NCI-H748 treated with DMSO at 0.1 percent for 48 hours (cell line): ENCODE measurements around the gene ACADM.
"Not testable (repeated sequence)": the region's sequence is repeated elsewhere in the genome, so short reads cannot be mapped to it uniquely, and the experiment has no call there.

Source experiments
- DNase-seq: peaks from one replicate; lab custom pipeline; 2025; lab: John Stamatoyannopoulos, UW

Gene ACADM

DNA sequence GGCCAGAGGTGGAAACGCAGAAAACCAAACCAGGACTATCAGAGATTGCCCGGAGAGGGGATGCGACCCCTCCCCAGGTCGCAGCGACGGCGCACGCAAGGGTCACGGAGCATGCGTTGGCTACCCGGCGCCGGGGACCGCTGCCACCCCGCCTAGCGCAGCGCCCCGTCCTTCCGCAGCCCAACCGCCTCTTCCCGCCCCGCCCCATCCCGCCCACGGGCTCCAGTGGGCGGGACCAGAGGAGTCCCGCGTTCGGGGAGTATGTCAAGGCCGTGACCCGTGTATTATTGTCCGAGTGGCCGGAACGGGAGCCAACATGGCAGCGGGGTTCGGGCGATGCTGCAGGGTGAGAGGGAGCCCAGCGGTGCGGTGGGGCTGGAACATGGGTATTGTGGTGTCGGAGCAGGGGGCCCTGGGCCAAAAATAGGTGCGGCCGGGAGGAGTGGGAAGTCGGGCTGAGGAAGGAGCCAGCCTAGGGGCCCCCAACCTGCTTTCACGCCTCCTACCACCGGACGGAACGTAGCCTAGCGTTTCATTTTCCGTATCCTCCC is at the start of gene ACADM:
Gene ACADM (plus strand): TSS at position 238 of the 551 bp plus-strand sequence. CDS start 79 bp downstream, at position 317.
- DNase-seq, result peak; percentile 64

- no peak for DNase-seq
These were observed 47.1 kb upstream of the ACADM start for GRCh38 chr1:75677443-75677842.

DNA sequence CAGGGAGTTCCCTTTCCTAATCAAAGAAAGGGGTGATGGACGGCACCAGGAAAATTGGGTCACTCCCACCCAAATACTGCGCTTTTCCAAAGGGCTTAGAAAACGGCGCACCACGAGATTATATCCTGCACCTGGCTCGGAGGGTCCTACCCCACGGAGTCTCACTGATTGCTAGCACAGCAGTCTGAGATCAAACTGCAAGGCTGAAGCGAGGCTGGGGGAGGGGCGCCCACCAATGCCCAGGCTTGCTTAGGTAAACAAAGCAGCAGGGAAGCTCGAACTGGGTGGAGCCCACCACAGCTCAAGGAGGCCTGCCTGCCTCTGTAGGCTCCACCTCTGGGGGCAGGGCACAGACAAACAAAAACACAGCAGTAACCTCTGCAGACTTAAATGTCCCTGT is 46.5 kb upstream of the ACADM start:
- DNase-seq, result not testable (repeated sequence)

DNA sequence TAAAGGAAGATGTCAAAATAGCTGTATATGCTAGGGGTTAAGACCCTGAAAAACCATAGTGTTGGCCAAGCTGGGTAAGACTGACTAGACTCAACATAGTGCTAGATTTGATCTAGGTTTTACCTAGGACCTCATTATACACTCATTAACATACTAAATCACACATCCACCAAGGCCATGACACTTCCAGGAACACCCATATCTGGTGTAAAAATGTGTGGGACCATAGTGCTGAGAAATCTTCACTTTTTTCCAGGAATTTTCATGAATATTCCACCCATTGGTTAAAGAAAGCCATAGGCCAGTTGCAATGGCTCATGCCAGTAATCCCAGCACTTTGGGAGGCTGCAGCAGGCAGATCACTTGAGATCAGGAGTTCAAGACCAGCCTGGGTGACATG is 34.0 kb upstream of the ACADM start:
- no peak for DNase-seq

GRCh38 chr1:75693551-75693950 is 31.0 kb upstream of the ACADM start:
- DNase-seq, result no peak

- no peak for DNase-seq
These were observed 28.5 kb upstream of the ACADM start for GRCh38 chr1:75696000-75696399.

GRCh38 chr1:75707191-75707590 is 17.3 kb upstream of the ACADM start:
- no peak for DNase-seq

GRCh38 chr1:75708910-75709309 is 15.6 kb upstream of the ACADM start:
- no peak for DNase-seq

GRCh38 chr1:75710832-75711231 is 13.7 kb upstream of the ACADM start:
- DNase-seq, result no peak

- DNase-seq, result no peak
These were observed 12.7 kb upstream of the ACADM start for GRCh38 chr1:75711846-75712245.

DNA sequence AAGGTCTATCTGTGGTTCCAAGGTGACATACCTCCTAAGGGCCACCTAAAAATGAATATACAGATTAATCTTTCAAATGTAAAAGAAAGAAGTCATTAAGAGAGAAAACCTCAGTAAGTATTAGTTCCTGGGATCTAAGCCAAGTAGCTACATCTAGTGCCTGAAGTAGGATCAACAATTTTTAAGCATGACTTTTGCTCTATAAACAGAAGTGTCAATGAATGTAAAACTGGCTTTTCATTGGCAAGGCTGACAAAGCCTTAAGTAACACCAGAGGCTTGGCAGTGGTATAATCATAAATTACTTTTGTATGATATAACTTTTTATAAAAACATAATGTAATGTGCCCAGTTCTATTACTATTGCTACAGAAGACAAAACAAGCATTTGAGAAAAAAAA is 12.2 kb upstream of the ACADM start:
- no peak for DNase-seq

- DNase-seq, result no peak
These were observed 4.7 kb upstream of the ACADM start for GRCh38 chr1:75719810-75720209.

- no peak for DNase-seq
These were observed 4.2 kb upstream of the ACADM start for GRCh38 chr1:75720325-75720724.

DNA sequence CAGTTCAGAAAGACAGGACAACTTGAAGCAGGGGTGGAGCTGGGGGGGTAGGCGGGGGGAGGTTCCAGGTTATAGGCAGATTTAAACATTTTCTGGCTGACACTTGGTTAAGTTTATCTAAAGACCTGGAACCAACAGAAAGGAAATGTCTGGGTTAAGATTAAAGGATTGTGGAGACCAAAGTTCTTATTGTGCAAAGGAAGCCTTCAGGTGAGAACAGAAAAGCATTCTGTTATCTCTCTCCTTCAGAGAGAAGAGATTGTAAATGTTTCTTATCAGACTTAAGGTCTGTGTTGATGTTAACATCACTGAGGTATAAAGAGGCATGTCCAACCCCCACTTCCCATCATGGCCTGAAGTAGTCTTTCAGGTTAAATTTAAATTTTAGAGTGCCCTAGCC is 3.7 kb upstream of the ACADM start:
- DNase-seq, result no peak

- DNase-seq, result not testable (repeated sequence)
These were observed 2.3 kb upstream of the ACADM start for GRCh38 chr1:75722246-75722645.

DNA sequence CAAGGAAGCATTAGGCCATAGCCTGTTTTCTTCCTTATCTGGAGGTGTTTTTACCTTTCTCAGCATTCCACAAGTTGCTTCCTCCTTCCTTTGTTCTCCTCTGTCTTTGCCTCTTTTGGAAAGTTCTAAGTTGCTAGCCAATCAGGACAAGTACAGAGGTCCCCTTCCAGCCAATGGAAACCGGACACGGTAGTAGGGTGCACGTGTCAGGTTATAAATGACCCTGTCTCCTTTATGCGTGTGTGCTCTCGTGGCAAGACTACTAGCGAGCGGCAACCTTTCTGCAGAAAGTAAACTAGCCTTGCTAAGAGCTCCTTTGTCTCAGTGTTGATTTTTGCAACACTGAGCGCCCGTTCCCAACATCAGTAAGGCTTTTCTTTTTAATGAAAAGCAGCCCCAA is 1.5 kb upstream of the ACADM start:
- DNase-seq, result no peak

DNA sequence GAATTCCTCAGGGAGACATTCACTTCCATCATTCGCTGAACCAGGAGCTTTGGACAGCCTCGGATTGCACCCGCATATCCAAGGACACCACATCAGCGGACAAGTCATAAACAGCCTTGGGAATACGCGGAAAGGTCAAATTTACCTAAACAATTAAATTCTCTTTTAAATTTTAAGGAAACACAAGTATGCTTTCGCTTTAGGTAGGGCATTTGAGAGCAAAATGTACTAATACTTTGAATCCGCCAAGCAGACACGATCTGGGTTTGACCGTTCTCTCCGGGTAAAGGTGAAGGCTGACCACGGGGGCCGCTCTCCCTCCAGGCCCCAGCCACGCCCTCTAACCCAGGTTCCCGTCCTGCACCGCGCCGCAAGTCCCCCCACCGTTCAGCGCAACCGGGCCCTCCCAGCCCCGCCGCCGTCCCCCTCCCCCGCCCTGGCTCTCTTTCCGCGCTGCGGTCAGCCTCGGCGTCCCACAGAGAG is 479 bp upstream of the ACADM start:
- DNase-seq, result peak; percentile 71

DNA sequence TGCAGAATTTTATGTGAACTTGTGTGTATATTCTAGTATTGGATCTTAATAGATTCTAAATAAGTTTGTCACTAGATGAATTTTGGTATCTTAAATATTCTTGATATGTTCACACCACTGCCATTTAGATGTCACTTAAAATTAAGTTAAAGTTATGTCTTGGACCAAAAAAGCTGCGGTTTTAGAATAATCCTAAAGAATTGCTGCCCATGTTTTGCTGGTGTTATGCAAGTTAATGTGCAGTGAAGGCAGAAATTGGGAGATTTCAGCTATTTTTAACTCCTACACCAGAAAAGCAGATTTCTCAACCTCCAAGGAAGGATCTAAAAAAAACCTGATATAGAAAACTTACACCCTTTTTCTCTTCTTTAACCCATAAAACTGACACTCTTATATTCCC is 757 bp downstream of the ACADM start:
- no peak for DNase-seq

GRCh38 chr1:75725861-75726361 is 1.4 kb downstream of the ACADM start:
- DNase-seq, result no peak

GRCh38 chr1:75727571-75727970 is 3.1 kb downstream of the ACADM start:
- no peak for DNase-seq

- no peak for DNase-seq
These were observed 5.9 kb downstream of the ACADM start for GRCh38 chr1:75730432-75730831.

DNA sequence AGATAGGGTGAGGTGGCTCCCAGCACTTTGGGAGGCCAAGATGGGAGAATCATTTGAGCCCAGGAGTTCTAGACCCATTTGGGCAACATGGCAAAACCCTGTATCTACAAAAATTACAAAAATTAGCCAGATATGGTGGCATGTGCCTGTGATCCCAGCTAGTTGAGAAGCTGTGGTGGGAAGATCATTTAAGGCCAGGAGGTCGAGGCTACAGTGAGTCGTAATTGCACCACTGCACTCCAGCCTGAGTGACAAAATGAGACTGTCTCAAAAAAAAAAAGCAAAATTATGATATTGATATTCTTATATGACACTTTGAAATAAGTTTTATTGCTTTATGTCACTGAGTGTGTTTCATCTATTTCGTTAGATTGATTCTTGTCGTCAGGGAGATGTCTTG is 7.4 kb downstream of the ACADM start:
- DNase-seq, result no peak

- DNase-seq, result no peak
These were observed 8.2 kb downstream of the ACADM start for GRCh38 chr1:75732703-75733102.

DNA sequence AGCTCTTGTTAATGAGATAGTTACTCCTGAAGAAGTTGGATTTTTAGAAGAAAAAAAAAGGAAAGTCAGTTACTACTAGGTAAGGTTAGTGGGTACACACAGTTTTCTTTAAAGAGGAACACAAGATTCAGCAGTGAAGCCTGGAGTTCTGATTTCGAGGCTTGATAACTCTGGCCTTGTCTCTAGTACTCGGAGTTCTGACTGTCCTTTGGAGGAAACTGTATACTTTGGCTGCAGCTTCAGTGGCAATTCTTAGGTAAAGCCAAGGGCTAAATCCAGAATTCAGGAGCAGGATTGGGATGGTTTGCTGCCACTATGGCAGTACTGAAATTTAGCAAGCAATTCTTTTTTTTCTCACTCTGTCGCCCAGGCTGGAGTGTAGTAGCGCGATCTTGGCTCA is 9.2 kb downstream of the ACADM start:
- no peak for DNase-seq
